Brain microvascular endothelial cell (primary cell): ENCODE data around the gene RCAN3.

Experiments used
- DNase-seq: peaks from one replicate; pipeline ENCODE4 v3.0.0-alpha.2; 2020
- H3K27ac ChIP-seq: fragments of 250-450 bp; sonication (Bioruptor Pico); 2 replicates; pipeline ENCODE4 v1.5.1; 2020; ENCODE audit warnings: mild to moderate bottlenecking, moderate library complexity
- H3K27me3 ChIP-seq: fragments of 250-450 bp; sonication (Bioruptor Pico); replicated peaks from 2 replicates; pipeline ENCODE4 v1.5.1; 2020; ENCODE audit warnings: mild to moderate bottlenecking
- H3K36me3 ChIP-seq: fragments of 250-450 bp; sonication (Bioruptor Pico); replicated peaks from 2 replicates; pipeline ENCODE4 v1.5.1; 2020; ENCODE audit warnings: mild to moderate bottlenecking
- H3K4me3 ChIP-seq: 2 replicates; pipeline ENCODE4 v1.5.1; 2011; ENCODE audit warnings: low read depth, mild to moderate bottlenecking, control low read depth, low read length, moderate library complexity
- CTCF ChIP-seq: IDR thresholded peaks from 2 replicates; pipeline ENCODE4 v1.5.1; 2011; ENCODE audit warnings: low read depth, mild to moderate bottlenecking, moderate library complexity, low read length, control low read depth, inconsistent platforms; ENCODE audit errors: missing control alignments
- in situ Hi-C: cut with HindIII; loops from 2 replicates; pipeline ENCODE4 v1.10.0; 2017; ENCODE audit warnings: low sequenced_read_pairs, low pct_ligation_motif_present

The RCAN3 gene

GRCh38 chr1:24578846-24579245 lies 76.2 kb downstream of the RCAN3 start:
- in situ Hi-C loops, result no loop called here
- no peak for TF ChIP-seq CTCF
- H3K27me3 ChIP-seq, result no peaks in the 10 kb centered on the region

GRCh38 chr1:24580756-24581155 lies 78.1 kb downstream of the RCAN3 start:
- DNase-seq, result no peak
- in situ Hi-C loops, result no loop called here
- Histone ChIP-seq H3K36me3 (no peaks in the 10 kb centered on the region), H3K27ac (no peak overlapping the region), H3K27me3 (no peaks in the 10 kb centered on the region), H3K4me3 (no peak overlapping the region)
- TF ChIP-seq CTCF, result no peak

More at GRCh38 chr1:24578846-24579245, 76.2 kb downstream of the RCAN3 start:
- no peak overlapping the region for H3K4me3 ChIP-seq
- no peak overlapping the region for H3K27ac ChIP-seq
- no peaks in the 10 kb centered on the region for H3K36me3 ChIP-seq
- DNase-seq, result no peak

- DNase-seq, result no peak
- no peak overlapping the region for H3K27ac ChIP-seq
Measured at GRCh38 chr1:24584171-24584647, 81.6 kb downstream of the RCAN3 start.

GRCh38 chr1:24586119-24586518 lies 83.5 kb downstream of the RCAN3 start:
- in situ Hi-C loops, result no loop called here
- Histone ChIP-seq H3K27ac (no peak overlapping the region), H3K36me3 (no peaks in the 10 kb centered on the region), H3K4me3 (no peak overlapping the region), H3K27me3 (no peaks in the 10 kb centered on the region)
- DNase-seq, result no peak
- no peak for TF ChIP-seq CTCF

More at GRCh38 chr1:24584171-24584647, 81.6 kb downstream of the RCAN3 start:
- Histone ChIP-seq H3K27me3 (no peaks in the 10 kb centered on the region), H3K4me3 (no peak overlapping the region), H3K36me3 (no peaks in the 10 kb centered on the region)
- TF ChIP-seq CTCF, result no peak
- in situ Hi-C loops, result no loop called here

- H3K27ac ChIP-seq, result no peak overlapping the region
- peak; percentile 83 for TF ChIP-seq CTCF
- DNase-seq, result peak; percentile 50
- in situ Hi-C loops, result no loop called here
- H3K4me3 ChIP-seq, result no peak overlapping the region
- no peaks in the 10 kb centered on the region for H3K36me3 ChIP-seq
- no peaks in the 10 kb centered on the region for H3K27me3 ChIP-seq
Measured at GRCh38 chr1:24586970-24587820, 84.6 kb downstream of the RCAN3 start.
